Measurements from ENCODE around the gene SPATA16.

SPATA16 gene

DNA sequence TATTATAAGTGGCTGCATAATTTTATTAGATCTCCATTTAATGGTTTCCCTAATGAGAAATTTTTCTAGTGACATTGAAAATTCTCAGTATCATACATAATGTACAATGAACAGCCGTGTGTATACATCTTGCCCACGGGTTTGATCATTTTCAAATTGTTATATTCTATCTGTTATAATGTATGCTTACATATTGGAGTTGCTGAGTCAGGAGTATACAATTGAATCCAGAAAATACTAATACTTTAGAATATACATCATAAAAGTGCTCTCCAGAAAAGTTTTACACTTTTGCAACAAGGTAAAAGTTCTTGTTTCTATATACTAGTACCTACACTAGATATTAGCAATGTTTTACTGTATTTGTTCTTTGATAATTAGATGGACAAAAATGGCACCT is 82.8 kb downstream of the SPATA16 start:
- Histone ChIP-seq H3K36me3 (ENCODE audit: control insufficient read depth in 1 of 2, insufficient read depth in 2 of 2, low read length in 2 of 2) (no peaks in the 10 kb centered on the region), H3K4me3 (ENCODE audit: low read depth in 1 of 2, low read length in 2 of 2) (no peak overlapping the region), H3K27me3 (ENCODE audit: low read depth, low read length) (no peaks in the 10 kb centered on the region), H3K27ac (ENCODE audit: low read length) (no peak overlapping the region), H3K4me1 (ENCODE audit: control insufficient read depth in 1 of 2, insufficient read depth in 2 of 2, low read length in 2 of 2) (no peaks in the 10 kb centered on the region), H3K9me3 (ENCODE audit: control insufficient read depth in 1 of 2, low read length in 2 of 2) (no peaks in the 10 kb centered on the region)

DNA sequence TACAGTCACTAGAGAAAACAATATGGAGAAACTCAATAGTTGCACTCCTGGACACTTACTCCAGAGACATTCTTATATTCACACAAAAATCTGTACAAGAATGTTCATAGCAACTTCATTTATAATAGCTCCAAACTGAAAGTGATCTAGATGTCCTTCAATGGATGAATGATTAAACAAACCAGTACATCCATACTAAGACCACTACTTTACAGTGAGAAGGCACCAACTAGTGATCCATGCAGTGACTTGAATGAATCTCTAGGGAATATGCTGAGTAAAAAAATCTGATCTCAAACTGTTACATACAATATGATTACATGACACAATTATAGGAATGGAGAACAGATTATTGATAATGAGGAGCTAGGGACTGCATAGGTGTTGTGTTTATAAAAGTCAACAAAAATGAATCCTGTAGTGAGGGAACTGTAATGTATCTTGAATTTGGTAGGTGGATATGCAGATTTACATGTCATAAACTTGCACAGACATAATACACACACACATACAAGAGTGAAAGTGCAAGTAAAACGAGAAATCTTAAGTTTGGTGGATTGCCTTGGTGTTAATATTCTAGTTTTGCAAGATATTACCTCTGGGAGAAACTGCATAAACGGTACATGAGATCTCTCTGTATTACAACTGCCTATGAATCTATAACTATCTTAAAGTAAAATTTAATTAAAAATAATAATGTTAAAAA is 85.7 kb downstream of the SPATA16 start:
- no peak overlapping the region for H3K27ac ChIP-seq (ENCODE audit: low read length)
- H3K36me3 ChIP-seq (ENCODE audit: control insufficient read depth in 1 of 2, insufficient read depth in 2 of 2, low read length in 2 of 2): no peaks in the 10 kb centered on the region
- H3K27me3 ChIP-seq (ENCODE audit: low read depth, low read length): no peaks in the 10 kb centered on the region
- no peak overlapping the region for H3K4me3 ChIP-seq (ENCODE audit: low read depth in 1 of 2, low read length in 2 of 2)
- H3K4me1 ChIP-seq (ENCODE audit: control insufficient read depth in 1 of 2, insufficient read depth in 2 of 2, low read length in 2 of 2): no peaks in the 10 kb centered on the region
- no peaks in the 10 kb centered on the region for H3K9me3 ChIP-seq (ENCODE audit: control insufficient read depth in 1 of 2, low read length in 2 of 2)

DNA sequence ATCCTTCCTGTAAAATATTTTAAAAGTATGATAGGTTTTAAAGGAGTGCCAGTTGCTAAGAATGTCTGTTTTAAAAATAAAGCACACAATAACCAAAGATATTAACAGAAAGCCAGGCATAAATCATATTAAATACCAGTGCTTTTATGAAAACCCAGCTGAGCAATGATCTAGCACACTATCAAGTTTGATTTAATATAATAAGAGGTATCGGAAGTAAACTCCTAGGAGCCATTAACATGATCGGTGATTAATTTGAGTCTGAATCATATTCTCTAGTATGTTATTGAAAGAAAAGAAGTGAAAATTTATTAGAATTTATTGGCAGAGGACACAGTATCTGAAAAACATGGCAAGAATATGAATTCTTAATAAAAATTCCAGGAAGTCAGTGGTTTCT is 91.7 kb downstream of the SPATA16 start:
- Histone ChIP-seq H3K9me3 (ENCODE audit: control insufficient read depth in 1 of 2, low read length in 2 of 2) (no peaks in the 10 kb centered on the region), H3K4me3 (ENCODE audit: low read depth in 1 of 2, low read length in 2 of 2) (no peak overlapping the region), H3K36me3 (ENCODE audit: control insufficient read depth in 1 of 2, insufficient read depth in 2 of 2, low read length in 2 of 2) (no peaks in the 10 kb centered on the region), H3K4me1 (ENCODE audit: control insufficient read depth in 1 of 2, insufficient read depth in 2 of 2, low read length in 2 of 2) (no peaks in the 10 kb centered on the region), H3K27ac (ENCODE audit: low read length) (no peak overlapping the region), H3K27me3 (ENCODE audit: low read depth, low read length) (no peaks in the 10 kb centered on the region)

DNA sequence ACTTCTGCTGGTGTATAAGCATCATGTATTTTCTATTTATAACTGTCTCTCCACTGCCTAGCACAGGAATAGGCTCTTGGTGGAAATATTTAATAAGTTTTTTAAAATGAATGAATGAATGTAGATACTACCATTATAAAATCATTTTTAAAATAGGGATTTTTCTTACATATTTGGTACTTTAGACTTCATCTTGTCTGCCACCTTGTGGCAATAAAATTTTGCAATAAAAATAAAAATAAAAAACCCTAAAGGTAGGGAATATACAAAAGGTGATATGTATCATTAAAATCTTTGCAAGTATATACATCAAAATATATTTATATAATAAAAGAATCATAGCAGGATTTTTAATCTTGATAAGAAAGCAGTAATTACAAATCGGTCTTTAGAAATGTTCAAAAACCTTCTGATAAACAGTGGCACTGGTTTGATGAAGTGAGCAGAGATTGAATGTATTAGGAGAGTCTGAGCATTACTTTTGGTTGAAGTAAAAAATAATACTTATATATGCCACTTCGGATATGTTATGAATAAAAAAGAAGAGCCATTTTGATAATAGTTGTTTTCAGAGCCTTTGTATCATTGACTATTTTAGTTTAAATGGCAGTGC is 95.2 kb downstream of the SPATA16 start:
- Histone ChIP-seq H3K4me1 (ENCODE audit: control insufficient read depth in 1 of 2, insufficient read depth in 2 of 2, low read length in 2 of 2) (no peaks in the 10 kb centered on the region), H3K4me3 (ENCODE audit: low read depth in 1 of 2, low read length in 2 of 2) (no peak overlapping the region), H3K27me3 (ENCODE audit: low read depth, low read length) (no peaks in the 10 kb centered on the region), H3K36me3 (ENCODE audit: control insufficient read depth in 1 of 2, insufficient read depth in 2 of 2, low read length in 2 of 2) (no peaks in the 10 kb centered on the region), H3K9me3 (ENCODE audit: control insufficient read depth in 1 of 2, low read length in 2 of 2) (no peaks in the 10 kb centered on the region), H3K27ac (ENCODE audit: low read length) (no peak overlapping the region)

DNA sequence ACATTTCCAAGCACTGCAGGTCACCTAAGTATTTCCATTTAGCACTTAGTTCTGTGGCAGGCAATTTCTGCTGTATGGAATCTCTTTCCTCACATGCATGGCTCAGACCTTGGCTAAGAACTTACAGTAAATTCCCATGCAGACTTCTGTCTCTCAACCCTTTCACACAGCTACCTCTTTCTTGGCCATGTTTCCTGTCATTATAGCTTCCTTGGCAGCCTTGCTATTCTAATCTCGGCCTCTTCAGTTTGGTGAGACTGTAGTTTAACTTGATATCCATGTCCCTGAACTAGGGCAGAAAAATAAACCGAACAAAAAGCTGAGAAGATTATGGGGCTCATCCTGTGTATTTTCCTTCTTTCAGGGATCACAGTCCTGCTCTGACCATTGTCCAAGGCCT is 96.0 kb downstream of the SPATA16 start:
- Histone ChIP-seq H3K27me3 (ENCODE audit: low read depth, low read length) (no peaks in the 10 kb centered on the region), H3K36me3 (ENCODE audit: control insufficient read depth in 1 of 2, insufficient read depth in 2 of 2, low read length in 2 of 2) (no peaks in the 10 kb centered on the region), H3K4me3 (ENCODE audit: low read depth in 1 of 2, low read length in 2 of 2) (no peak overlapping the region), H3K4me1 (ENCODE audit: control insufficient read depth in 1 of 2, insufficient read depth in 2 of 2, low read length in 2 of 2) (no peaks in the 10 kb centered on the region), H3K9me3 (ENCODE audit: control insufficient read depth in 1 of 2, low read length in 2 of 2) (no peaks in the 10 kb centered on the region), H3K27ac (ENCODE audit: low read length) (no peak overlapping the region)

DNA sequence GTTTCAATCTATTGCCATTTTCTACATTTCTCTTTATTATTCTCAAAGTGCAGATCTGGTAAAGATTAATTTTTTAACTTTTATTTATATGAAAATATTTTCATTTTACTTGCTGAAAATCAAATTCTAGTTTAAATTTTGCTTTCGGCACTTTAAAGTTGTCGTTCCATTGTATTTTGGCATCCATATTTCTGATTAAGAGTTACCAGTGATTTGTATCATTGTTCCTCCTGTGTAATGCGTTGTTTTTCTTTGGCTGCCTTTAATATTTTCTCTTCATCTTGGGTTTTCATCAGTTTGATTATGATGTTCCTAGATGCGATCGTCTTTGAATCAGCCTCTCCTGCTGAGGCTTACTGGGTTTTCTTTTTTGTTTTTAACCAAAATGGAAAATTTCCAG is 97.3 kb downstream of the SPATA16 start:
- no peaks in the 10 kb centered on the region for H3K36me3 ChIP-seq (ENCODE audit: control insufficient read depth in 1 of 2, insufficient read depth in 2 of 2, low read length in 2 of 2)
- H3K4me3 ChIP-seq (ENCODE audit: low read depth in 1 of 2, low read length in 2 of 2): no peak overlapping the region
- H3K27ac ChIP-seq (ENCODE audit: low read length): no peak overlapping the region
- H3K9me3 ChIP-seq (ENCODE audit: control insufficient read depth in 1 of 2, low read length in 2 of 2): no peaks in the 10 kb centered on the region
- H3K27me3 ChIP-seq (ENCODE audit: low read depth, low read length): no peaks in the 10 kb centered on the region
- no peaks in the 10 kb centered on the region for H3K4me1 ChIP-seq (ENCODE audit: control insufficient read depth in 1 of 2, insufficient read depth in 2 of 2, low read length in 2 of 2)

DNA sequence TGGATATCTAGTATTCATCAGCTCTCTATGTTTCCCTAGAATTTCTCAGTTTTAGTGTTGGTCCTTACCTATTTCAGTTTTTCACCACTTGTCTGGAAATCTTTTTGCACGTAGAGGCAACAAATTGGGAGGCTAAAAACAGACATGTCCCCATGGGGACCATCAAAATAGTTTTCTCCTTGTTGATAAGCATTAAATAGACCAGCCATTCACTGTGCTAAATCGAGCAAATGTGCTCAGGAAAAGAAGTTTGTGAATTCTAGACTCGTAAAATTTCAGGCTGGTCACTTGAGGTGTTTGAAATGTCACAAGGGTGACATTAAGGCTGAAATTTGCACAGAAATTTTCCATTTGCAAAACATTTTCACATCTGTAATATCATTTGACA is 102.6 kb downstream of the SPATA16 start:
- no peak overlapping the region for H3K27ac ChIP-seq (ENCODE audit: low read length)

DNA sequence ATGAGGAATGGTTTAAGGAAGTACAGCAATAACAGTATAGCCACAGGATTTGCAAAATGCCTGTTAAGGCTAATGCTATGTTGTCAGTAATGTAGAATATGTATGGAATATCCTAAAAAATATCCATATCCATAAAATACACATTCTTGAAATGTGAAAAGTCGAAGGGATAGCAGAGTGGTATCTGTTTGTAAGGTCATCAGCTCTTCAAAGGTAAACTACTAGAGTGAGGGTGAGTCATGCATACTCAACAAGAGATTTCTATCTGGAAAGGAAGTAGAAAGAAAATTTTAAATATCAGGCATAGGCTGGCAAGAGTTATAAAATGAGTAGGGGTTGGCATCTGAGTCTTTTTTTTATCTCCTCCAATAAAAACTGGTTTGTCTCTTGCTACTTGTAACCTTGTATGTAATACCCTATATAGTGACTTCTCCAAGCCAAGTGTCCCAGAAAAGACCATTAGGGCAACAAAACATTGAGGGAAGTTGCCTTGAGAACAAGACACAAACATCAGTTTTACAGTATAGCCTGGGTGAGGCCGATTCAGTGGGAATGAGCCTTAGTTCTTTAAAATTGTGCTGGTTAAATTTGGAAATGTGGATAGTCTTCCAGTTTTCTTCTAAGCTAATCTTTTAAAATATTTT is 103.1 kb downstream of the SPATA16 start:
- Histone ChIP-seq H3K4me1 (ENCODE audit: control insufficient read depth in 1 of 2, insufficient read depth in 2 of 2, low read length in 2 of 2) (no peaks in the 10 kb centered on the region), H3K36me3 (ENCODE audit: control insufficient read depth in 1 of 2, insufficient read depth in 2 of 2, low read length in 2 of 2) (no peaks in the 10 kb centered on the region), H3K4me3 (ENCODE audit: low read depth in 1 of 2, low read length in 2 of 2) (no peak overlapping the region), H3K27me3 (ENCODE audit: low read depth, low read length) (no peaks in the 10 kb centered on the region), H3K27ac (ENCODE audit: low read length) (no peak overlapping the region), H3K9me3 (ENCODE audit: control insufficient read depth in 1 of 2, low read length in 2 of 2) (no peaks in the 10 kb centered on the region)

More for the DNA sequence above, 102.6 kb downstream of the SPATA16 start:
- Histone ChIP-seq H3K9me3 (ENCODE audit: control insufficient read depth in 1 of 2, low read length in 2 of 2) (no peaks in the 10 kb centered on the region), H3K4me3 (ENCODE audit: low read depth in 1 of 2, low read length in 2 of 2) (no peak overlapping the region), H3K36me3 (ENCODE audit: control insufficient read depth in 1 of 2, insufficient read depth in 2 of 2, low read length in 2 of 2) (no peaks in the 10 kb centered on the region), H3K27me3 (ENCODE audit: low read depth, low read length) (no peaks in the 10 kb centered on the region), H3K4me1 (ENCODE audit: control insufficient read depth in 1 of 2, insufficient read depth in 2 of 2, low read length in 2 of 2) (no peaks in the 10 kb centered on the region)

DNA sequence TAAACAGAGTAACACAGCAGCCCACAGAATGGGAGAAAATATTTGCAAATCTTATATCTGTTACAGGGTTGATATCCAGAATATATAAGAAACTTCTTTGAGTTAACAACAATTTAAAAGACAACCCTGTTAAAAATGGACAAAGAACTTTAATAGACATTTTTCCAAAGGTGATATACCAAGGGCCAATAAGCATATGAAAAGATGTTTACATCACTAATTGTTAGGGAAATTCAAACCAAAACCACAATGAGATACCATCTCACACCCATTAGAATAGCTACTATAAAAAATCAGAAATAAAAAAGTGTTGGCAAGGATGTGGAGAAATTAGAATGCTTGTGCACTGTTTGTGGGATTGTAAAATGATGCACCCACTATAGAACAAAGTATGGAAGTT is 110.8 kb downstream of the SPATA16 start:
- Histone ChIP-seq H3K4me3 (ENCODE audit: low read depth in 1 of 2, low read length in 2 of 2) (no peak overlapping the region), H3K9me3 (ENCODE audit: control insufficient read depth in 1 of 2, low read length in 2 of 2) (no peaks in the 10 kb centered on the region), H3K27ac (ENCODE audit: low read length) (no peak overlapping the region), H3K4me1 (ENCODE audit: control insufficient read depth in 1 of 2, insufficient read depth in 2 of 2, low read length in 2 of 2) (no peaks in the 10 kb centered on the region), H3K36me3 (ENCODE audit: control insufficient read depth in 1 of 2, insufficient read depth in 2 of 2, low read length in 2 of 2) (no peaks in the 10 kb centered on the region), H3K27me3 (ENCODE audit: low read depth, low read length) (no peaks in the 10 kb centered on the region)

DNA sequence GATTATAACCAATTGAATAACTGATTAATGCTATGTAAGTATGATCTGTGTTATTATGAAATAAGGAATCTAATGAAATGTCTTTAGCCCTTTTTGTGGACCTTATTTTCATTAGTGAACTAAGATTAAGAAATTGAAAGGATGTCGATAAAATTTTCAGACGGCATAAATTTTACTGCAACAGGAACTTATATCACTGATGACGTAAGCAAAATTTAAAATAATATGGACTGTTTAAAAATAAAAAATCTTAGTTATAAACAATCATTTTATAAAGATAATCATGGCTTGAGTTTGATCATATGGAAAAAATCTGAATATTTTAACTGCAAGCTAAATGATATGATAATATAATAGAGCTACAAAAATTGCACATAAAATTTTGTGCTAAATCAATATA is 112.7 kb downstream of the SPATA16 start:
- no peak overlapping the region for H3K4me3 ChIP-seq (ENCODE audit: low read depth in 1 of 2, low read length in 2 of 2)
- H3K4me1 ChIP-seq (ENCODE audit: control insufficient read depth in 1 of 2, insufficient read depth in 2 of 2, low read length in 2 of 2): no peaks in the 10 kb centered on the region
- H3K9me3 ChIP-seq (ENCODE audit: control insufficient read depth in 1 of 2, low read length in 2 of 2): no peaks in the 10 kb centered on the region
- H3K27me3 ChIP-seq (ENCODE audit: low read depth, low read length): no peaks in the 10 kb centered on the region
- H3K27ac ChIP-seq (ENCODE audit: low read length): no peak overlapping the region
- no peaks in the 10 kb centered on the region for H3K36me3 ChIP-seq (ENCODE audit: control insufficient read depth in 1 of 2, insufficient read depth in 2 of 2, low read length in 2 of 2)

DNA sequence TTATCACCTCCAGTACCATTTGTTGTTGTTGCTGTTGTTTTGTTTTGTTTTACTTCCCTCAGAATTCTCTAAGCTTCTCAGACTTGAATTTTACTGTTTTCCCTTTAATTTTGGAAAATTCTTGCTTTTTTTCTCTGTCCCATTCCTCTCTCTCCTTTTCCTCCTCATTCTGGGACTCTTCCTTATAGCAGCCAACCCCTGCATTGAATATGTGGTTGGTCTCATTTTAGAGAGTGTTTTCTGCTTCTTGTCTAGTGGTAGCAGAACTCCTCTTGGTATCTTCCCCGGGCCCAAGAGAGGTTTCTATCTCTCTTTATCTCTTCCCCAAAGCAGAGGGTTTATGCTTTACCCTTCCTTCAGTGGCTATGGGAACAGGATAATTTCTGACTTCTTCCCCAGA is 113.6 kb downstream of the SPATA16 start:
- no peaks in the 10 kb centered on the region for H3K36me3 ChIP-seq (ENCODE audit: control insufficient read depth in 1 of 2, insufficient read depth in 2 of 2, low read length in 2 of 2)
- H3K9me3 ChIP-seq (ENCODE audit: control insufficient read depth in 1 of 2, low read length in 2 of 2): no peaks in the 10 kb centered on the region
- no peaks in the 10 kb centered on the region for H3K4me1 ChIP-seq (ENCODE audit: control insufficient read depth in 1 of 2, insufficient read depth in 2 of 2, low read length in 2 of 2)
- H3K27me3 ChIP-seq (ENCODE audit: low read depth, low read length): no peaks in the 10 kb centered on the region
- no peak overlapping the region for H3K4me3 ChIP-seq (ENCODE audit: low read depth in 1 of 2, low read length in 2 of 2)
- H3K27ac ChIP-seq (ENCODE audit: low read length): no peak overlapping the region
